Stomach (tissue), 9 donors: ENCODE data around the gene LRRC28. TPM values are rescaled to one million over a fixed set of nuclear protein-coding genes. Genes with fewer than 3 reads are reported as not detected.

Experiments used
- DNase-seq, 2 donors: peaks; one replicate each; pipeline versions ENCODE4 v3.0.0 to v3.0.0-alpha.2; 2013 to 2019
- H3K27ac ChIP-seq, 5 donors: fragments of 200-600 bp in 4 of 5; sonication (generic) in 4 of 5; one replicate each; pipeline ENCODE4 v1.5.1; 2013 to 2019; ENCODE audit warnings: mild to moderate bottlenecking in 1 of 5, moderate library complexity in 1 of 5
- H3K27me3 ChIP-seq, 3 donors: fragments of 200-600 bp; sonication (generic); one replicate each; pipeline ENCODE4 v1.5.1; 2017 to 2019; ENCODE audit warnings: mixed run types in 1 of 3
- H3K36me3 ChIP-seq, 4 donors: fragments of 200-600 bp; sonication (generic); 1 replicate in 3 of 4; 2 replicates in 1 of 4; pipeline ENCODE4 v1.5.1; 2016 to 2019
- H3K4me1 ChIP-seq, 4 donors: fragments of 200-600 bp; sonication (generic); one replicate each; pipeline ENCODE4 v1.5.1; 2016 to 2019
- H3K4me3 ChIP-seq, 4 donors: fragments of 200-600 bp; sonication (generic) in 3 of 4; one replicate each; pipeline ENCODE4 v1.5.1; 2016 to 2019; ENCODE audit warnings: mild to moderate bottlenecking in 1 of 4
- H3K9me3 ChIP-seq, 4 donors: fragments of 200-600 bp; sonication (generic); one replicate each; pipeline ENCODE4 v1.5.1; 2016 to 2019
- CTCF ChIP-seq, 7 experiments: fragments of 450-650 bp in 4 of 7; fragments of 200-600 bp in 3 of 7; sonication (generic) in 3 of 7; IDR thresholded peaks; one replicate each; pipeline ENCODE4 v1.5.1; 2016 to 2019; ENCODE audit warnings: antibody characterized with exemption in 7 of 7, control low read depth in 2 of 7, mild to moderate bottlenecking in 1 of 7
- EP300 ChIP-seq: sonication (generic); formaldehyde crosslinking; IDR thresholded peaks from one replicate; pipeline ENCODE4 v1.6.1; 2017; ENCODE audit warnings: antibody characterized with exemption
- POLR2A ChIP-seq, 4 donors: fragments of 450-650 bp; IDR thresholded peaks; one replicate each; pipeline ENCODE4 v1.6.1; 2016; ENCODE audit warnings: antibody characterized with exemption in 4 of 4, control low read depth in 2 of 4, mild to moderate bottlenecking in 1 of 4, moderate library complexity in 1 of 4
- POLR2AphosphoS5 ChIP-seq, 3 donors: sonication (generic); formaldehyde crosslinking; IDR thresholded peaks; one replicate each; pipeline ENCODE4 v1.6.1; 2016; ENCODE audit warnings: antibody characterized with exemption in 3 of 3
- WGBS, 5 donors: extraction: QIAGEN DNeasy Blood & Tissue Kit in 3 of 5; methylation state at CpG; one replicate each; pipeline versions ENCODE4 v1.1.5 to v1.1.7; 2013 to 2018; 5-methylcytosine and 5-hydroxymethylcytosine counted together
- intact Hi-C: fragments of 100-400 bp; cut with DNase I; formaldehyde crosslinking; loops from one replicate; pipeline ENCODE4 v1.15.1; 2023; ENCODE audit warnings: low total_unique reads
- polyA plus RNA-seq, 3 donors: library from polyadenylated mRNA; stranded (reverse); fragments of 200-250 nt; gene quantifications; one replicate each; pipeline ENCODE4 v1.2.3, GENCODE V29; 2013
- total RNA-seq, 5 donors: library from RNA; depleted of rRNA; stranded (reverse); fragments of >200 nt; gene quantifications; one replicate each; pipeline versions ENCODE4 v1.1.0 to v1.2.3, GENCODE V29; 2014 to 2016
- donor health status: healthy with polysubstance abuse.
- donor health status: Bipolar disorder and iron deficiency.
- donor health status: healthy.

LRRC28 gene
- total and polyA plus RNA-seq, 8 donors: 9.6 to 82.6 (median 26.2) TPM

- no peak overlapping the region for H3K4me3 ChIP-seq
- H3K27me3 ChIP-seq: no peaks in the 10 kb centered on the region
- no peak for TF ChIP-seq POLR2AphosphoS5 (IDR thresholded peaks at IDR 0.05)
- no peak for TF ChIP-seq EP300
- TF ChIP-seq POLR2A (IDR thresholded peaks at IDR 0.05): no peak
- TF ChIP-seq CTCF (IDR thresholded peaks at IDR 0.05): no peak
- no peak overlapping the region for H3K27ac ChIP-seq
- H3K36me3 ChIP-seq: peaks cover 0 to 4% (median 0%) of the 10 kb centered on the region in 4 donors
- 87 to 96% (median 94%) methylated on average over 2 of the region's 2 CpGs for WGBS, 5 donors
- DNase-seq: no peak
- peaks cover 0 to 6% (median 2%) of the 10 kb centered on the region in 4 donors for H3K4me1 ChIP-seq
- no peaks in the 10 kb centered on the region for H3K9me3 ChIP-seq
- intact Hi-C loops: no loop called here
These were observed 93.4 kb downstream of the LRRC28 start for GRCh38 chr15:99344639-99345038.

GRCh38 chr15:99345242-99345641 is 94.0 kb downstream of the LRRC28 start:
- no peak for DNase-seq
- TF ChIP-seq POLR2AphosphoS5 (IDR thresholded peaks at IDR 0.05): no peak
- intact Hi-C loops: no loop called here
- no peaks in the 10 kb centered on the region for H3K9me3 ChIP-seq
- WGBS, 5 donors: 92 to 95% (median 94%) methylated on average over 2 of the region's 2 CpGs
- peaks cover 0 to 2% (median 0%) of the 10 kb centered on the region in 4 donors for H3K4me1 ChIP-seq
- H3K4me3 ChIP-seq: no peak overlapping the region
- H3K27me3 ChIP-seq: no peaks in the 10 kb centered on the region
- H3K27ac ChIP-seq: no peak overlapping the region
- H3K36me3 ChIP-seq: peaks cover 0 to 4% (median 0%) of the 10 kb centered on the region in 4 donors

GRCh38 chr15:99345832-99346462 is 94.7 kb downstream of the LRRC28 start:
- Histone ChIP-seq H3K4me1 (no peaks in the 10 kb centered on the region), H3K9me3 (no peaks in the 10 kb centered on the region), H3K27ac (no peak overlapping the region), H3K36me3 (peaks cover 0 to 4% (median 0%) of the 10 kb centered on the region in 4 donors), H3K27me3 (no peaks in the 10 kb centered on the region), H3K4me3 (no peak overlapping the region)
- TF ChIP-seq EP300: no peak
- TF ChIP-seq POLR2A (IDR thresholded peaks at IDR 0.05): no peak
- TF ChIP-seq CTCF (IDR thresholded peaks at IDR 0.05): no peak
- TF ChIP-seq POLR2AphosphoS5 (IDR thresholded peaks at IDR 0.05): no peak
- intact Hi-C loops: no loop called here
- 95 to 96% (median 95%) methylated on average over 3 of the region's 3 CpGs for WGBS, 5 donors
- DNase-seq: no peak

GRCh38 chr15:99347574-99347973 is 96.3 kb downstream of the LRRC28 start:
- intact Hi-C loops: no loop called here
- Histone ChIP-seq H3K36me3 (peaks cover 0 to 13% (median 2%) of the 10 kb centered on the region in 4 donors), H3K27me3 (no peaks in the 10 kb centered on the region), H3K4me1 (no peaks in the 10 kb centered on the region), H3K27ac (no peak overlapping the region), H3K9me3 (no peaks in the 10 kb centered on the region), H3K4me3 (no peak overlapping the region)
- no peak for TF ChIP-seq POLR2AphosphoS5 (IDR thresholded peaks at IDR 0.05)
- TF ChIP-seq EP300: no peak
- TF ChIP-seq POLR2A (IDR thresholded peaks at IDR 0.05): no peak
- no peak for TF ChIP-seq CTCF (IDR thresholded peaks at IDR 0.05)
- DNase-seq: no peak
- WGBS, 5 donors: 95 to 98% (median 97%) methylated on average over 1 of the region's 1 CpG

- TF ChIP-seq EP300: no peak
- no peak for TF ChIP-seq POLR2A (IDR thresholded peaks at IDR 0.05)
- TF ChIP-seq POLR2AphosphoS5 (IDR thresholded peaks at IDR 0.05): no peak
- TF ChIP-seq CTCF (IDR thresholded peaks at IDR 0.05): no peak
- Histone ChIP-seq H3K4me3 (no peak overlapping the region), H3K27me3 (no peaks in the 10 kb centered on the region), H3K4me1 (no peaks in the 10 kb centered on the region), H3K27ac (no peak overlapping the region), H3K9me3 (no peaks in the 10 kb centered on the region), H3K36me3 (peaks cover 0 to 21% (median 9%) of the 10 kb centered on the region in 4 donors)
- intact Hi-C loops: no loop called here
- 90 to 98% (median 96%) methylated on average over 3 of the region's 3 CpGs for WGBS, 5 donors
- DNase-seq: no peak
These were observed 97.1 kb downstream of the LRRC28 start for GRCh38 chr15:99348412-99348811.
